GM12891 (cell line): ENCODE data around the gene CASP7.

ENCODE experiments used
- PAX5 ChIP-seq: IDR thresholded peaks from 2 replicates; pipeline ENCODE4 v1.6.1; 2011; ENCODE audit warnings: low read length, moderate library complexity, mild to moderate bottlenecking; ENCODE audit not compliant: insufficient read depth, severe bottlenecking
- POLR2A ChIP-seq: IDR thresholded peaks from 2 replicates; pipeline ENCODE4 v1.6.1; 2011; ENCODE audit warnings: low read depth, low read length, control low read depth
- POLR2AphosphoS5 ChIP-seq: IDR thresholded peaks from 2 replicates; pipeline ENCODE4 v1.6.1; 2011; ENCODE audit warnings: low read depth, low read length, control low read depth
- POU2F2 ChIP-seq: IDR thresholded peaks from 2 replicates; pipeline ENCODE4 v1.6.1; 2011; ENCODE audit warnings: low read depth, mild to moderate bottlenecking, control low read depth, low read length, moderate library complexity
- SPI1 ChIP-seq: IDR thresholded peaks from 2 replicates; pipeline ENCODE4 v1.6.1; 2011; ENCODE audit warnings: low read depth, low read length, control low read depth
- TAF1 ChIP-seq: IDR thresholded peaks from 2 replicates; pipeline ENCODE4 v1.6.1; 2011; ENCODE audit warnings: low read depth, low read length, control low read depth

- TF ChIP-seq POLR2A (no peak), POU2F2 (no peak), POLR2AphosphoS5 (no peak), TAF1 (no peak), SPI1 (no peak), PAX5 (no peak)
Measured at GRCh38 chr10:113643183-113643582, 36.5 kb upstream of the CASP7 start.
